Measurements from ENCODE around the gene HIGD1A.

- TF ChIP-seq EZH2 (IDR thresholded peaks at IDR 0.05; ENCODE audit: low read depth, low read length, severe bottlenecking) (no peak), POLR2A (IDR thresholded peaks at IDR 0.05; ENCODE audit: control extremely low read depth in 1 of 2, low read depth in 2 of 2, low read length in 2 of 2) (no peak), POLR2AphosphoS5 (IDR thresholded peaks at IDR 0.05; ENCODE audit: low read depth, low read length) (no peak), ATF2 (IDR thresholded peaks at IDR 0.05; ENCODE audit: low read length) (no peak)
Measured at GRCh38 chr3:42804831-42805132, 492 bp upstream of the HIGD1A start.

Measured in H1 (cell line).